GM21390 (cell line): ENCODE data around the gene ZNF366.
A peak's percentile ranks its signal among the peaks of the same experiment; 100 is the strongest.

Experiments
- ATAC-seq: cut with Tn5 transposase; IDR thresholded peaks from one replicate; pipeline ENCODE4 v1.9.1; 2021; ENCODE audit not compliant: unreplicated experiment

ZNF366 gene

GRCh38 chr5:72523960-72524582 is 16.9 kb upstream of the ZNF366 start:
- no peak for ATAC-seq

GRCh38 chr5:72522607-72523006 is 15.4 kb upstream of the ZNF366 start:
- ATAC-seq, result no peak

- ATAC-seq, result no peak
Observed at GRCh38 chr5:72519111-72519510, 11.9 kb upstream of the ZNF366 start.

- ATAC-seq, result no peak
Observed at GRCh38 chr5:72518001-72518683, 10.9 kb upstream of the ZNF366 start.

GRCh38 chr5:72516916-72517315 is 9.7 kb upstream of the ZNF366 start:
- no peak for ATAC-seq

GRCh38 chr5:72515211-72515610 is 8.0 kb upstream of the ZNF366 start:
- ATAC-seq, result no peak

- ATAC-seq, result no peak
Observed at GRCh38 chr5:72512593-72512860, 5.3 kb upstream of the ZNF366 start.

GRCh38 chr5:72511774-72512592 is 4.8 kb upstream of the ZNF366 start:
- no peak for ATAC-seq

- no peak for ATAC-seq
Observed at GRCh38 chr5:72511366-72511765, 4.2 kb upstream of the ZNF366 start.

- no peak for ATAC-seq
Observed at GRCh38 chr5:72510610-72511181, 3.5 kb upstream of the ZNF366 start.

- no peak for ATAC-seq
Observed at GRCh38 chr5:72509401-72509800, 2.2 kb upstream of the ZNF366 start.

GRCh38 chr5:72508241-72509170 is 1.3 kb upstream of the ZNF366 start:
- ATAC-seq, result peak; percentile 96

GRCh38 chr5:72507907-72508238 is 663 bp upstream of the ZNF366 start:
- ATAC-seq, result no peak

- ATAC-seq, result no peak
Observed at GRCh38 chr5:72506158-72506549, 1.1 kb downstream of the ZNF366 start.

GRCh38 chr5:72505539-72506157 is 1.6 kb downstream of the ZNF366 start:
- ATAC-seq, result no peak

- ATAC-seq, result no peak
Observed at GRCh38 chr5:72505016-72505415, 2.2 kb downstream of the ZNF366 start.

GRCh38 chr5:72503888-72504491 is 3.2 kb downstream of the ZNF366 start:
- no peak for ATAC-seq

GRCh38 chr5:72501488-72501887 is 5.7 kb downstream of the ZNF366 start:
- no peak for ATAC-seq

GRCh38 chr5:72499730-72500129 is 7.5 kb downstream of the ZNF366 start:
- no peak for ATAC-seq

GRCh38 chr5:72499090-72499489 is 8.1 kb downstream of the ZNF366 start:
- ATAC-seq, result no peak
